GM23338 (cell line): Measurements from ENCODE around the gene IL21R. TPM values are rescaled to one million over a fixed set of nuclear protein-coding genes. Genes with fewer than 3 reads are reported as not detected.

Source experiments
- ATAC-seq: fragments of 200-7000 bp; cut with Tn5 transposase; 3 replicates; pipeline ENCODE4 v1.9.1; 2020
- DNase-seq: peaks from one replicate; pipeline ENCODE4 v3.0.0-alpha.2; 2015; ENCODE audit warnings: low spot score
- H2AFZ ChIP-seq: fragments of 200-600 bp; sonication (generic); 2 replicates; pipeline ENCODE4 v1.8.0; 2016; ENCODE audit warnings: antibody characterized with exemption, mild to moderate bottlenecking, moderate library complexity
- H3F3A ChIP-seq: fragments of 200-600 bp; sonication (generic); replicated peaks from 2 replicates; pipeline ENCODE4 v1.8.0; 2017; ENCODE audit warnings: antibody characterized with exemption, mixed run types, low read depth
- H3K27ac ChIP-seq: fragments of 200-600 bp; sonication (generic); 2 replicates; pipeline ENCODE4 v1.6.1; 2016; ENCODE audit warnings: low read depth
- H3K27me3 ChIP-seq: fragments of 200-600 bp; sonication (generic); 2 replicates; pipeline ENCODE4 v1.8.0; 2016; ENCODE audit warnings: mild to moderate bottlenecking, mixed run types, moderate library complexity; ENCODE audit not compliant: insufficient read depth
- H3K36me3 ChIP-seq: fragments of 200-600 bp; sonication (generic); 2 replicates; pipeline ENCODE4 v1.8.0; 2016; ENCODE audit warnings: mild to moderate bottlenecking; ENCODE audit not compliant: insufficient read depth
- H3K4me1 ChIP-seq: fragments of 200-600 bp; sonication (generic); 2 replicates; pipeline ENCODE4 v1.8.0; 2016; ENCODE audit warnings: mild to moderate bottlenecking, moderate library complexity; ENCODE audit not compliant: insufficient read depth
- H3K4me2 ChIP-seq: fragments of 200-600 bp; sonication (generic); 2 replicates; pipeline ENCODE4 v1.7.1; 2017; ENCODE audit warnings: mixed run types
- H3K4me3 ChIP-seq: fragments of 200-600 bp; sonication (generic); 2 replicates; pipeline ENCODE4 v1.6.1; 2016; ENCODE audit warnings: mixed run types
- H3K79me2 ChIP-seq: fragments of 200-600 bp; sonication (generic); replicated peaks from 2 replicates; pipeline ENCODE4 v1.8.0; 2017; ENCODE audit warnings: mild to moderate bottlenecking; ENCODE audit not compliant: insufficient read depth
- H3K9me2 ChIP-seq: fragments of 200-600 bp; sonication (generic); 2 replicates; pipeline ENCODE4 v1.8.0; 2017; ENCODE audit not compliant: insufficient read depth
- H4K20me1 ChIP-seq: fragments of 200-600 bp; sonication (generic); replicated peaks from 2 replicates; pipeline ENCODE4 v1.8.0; 2017; ENCODE audit warnings: mild to moderate bottlenecking; ENCODE audit not compliant: insufficient read depth
- H3K27ac Mint-ChIP-seq: 2 replicates; pipeline ENCODE4 v1.8.0; 2020; ENCODE audit warnings: inconsistent platforms, mild to moderate bottlenecking, moderate library complexity, mixed read lengths
- H3K27me3 Mint-ChIP-seq: 3 replicates; pipeline ENCODE4 v1.8.0; 2022; ENCODE audit warnings: low read depth, mild to moderate bottlenecking, moderate library complexity, mixed read lengths, inconsistent platforms; ENCODE audit not compliant: insufficient read depth, poor library complexity
- H3K36me3 Mint-ChIP-seq: 3 replicates; pipeline ENCODE4 v1.8.0; 2021; ENCODE audit warnings: low read depth, mild to moderate bottlenecking, inconsistent platforms, moderate library complexity, mixed read lengths
- H3K4me1 Mint-ChIP-seq: 3 replicates; pipeline ENCODE4 v1.8.0; 2020; ENCODE audit warnings: mild to moderate bottlenecking, inconsistent platforms, mixed read lengths
- H3K4me3 Mint-ChIP-seq: 3 replicates; pipeline ENCODE4 v1.8.0; 2021; ENCODE audit warnings: moderate library complexity, mild to moderate bottlenecking, inconsistent platforms, mixed read lengths
- H3K9me3 Mint-ChIP-seq: 3 replicates; pipeline ENCODE4 v1.8.0; 2020; ENCODE audit warnings: moderate library complexity, mild to moderate bottlenecking, inconsistent platforms, mixed read lengths
- CREB1 ChIP-seq: fragments of 250-450 bp; sonication (Bioruptor Pico); IDR thresholded peaks from 2 replicates; pipeline ENCODE4 v1.5.0; 2020; ENCODE audit warnings: low read depth, mild to moderate bottlenecking, moderate library complexity
- CTCF ChIP-seq, 2 experiments: fragments of 200-600 bp in 1 of 2; sonication (generic) in 1 of 2; conservative IDR thresholded peaks; 2 replicates each; pipeline versions ENCODE4 v1.5.1 to v1.6.1; 2016 to 2017; ENCODE audit warnings: antibody characterized with exemption in 2 of 2, low read depth in 2 of 2, mild to moderate bottlenecking in 2 of 2, moderate library complexity in 1 of 2
- ETS1 ChIP-seq: IDR thresholded peaks from 2 replicates; pipeline ENCODE4 v1.6.1; 2016; ENCODE audit warnings: antibody characterized with exemption
- EZH2 ChIP-seq: fragments of 200-600 bp; sonication (generic); IDR thresholded peaks from one replicate; pipeline ENCODE4 v1.8.0; 2017; ENCODE audit warnings: antibody characterized with exemption, mild to moderate bottlenecking, low read depth; ENCODE audit not compliant: unreplicated experiment
- EZH2phosphoT487 ChIP-seq: fragments of 200-600 bp; sonication (generic); IDR thresholded peaks from one replicate; pipeline ENCODE4 v1.8.1; 2018; ENCODE audit warnings: antibody characterized with exemption; ENCODE audit not compliant: unreplicated experiment
- JUNB ChIP-seq: IDR thresholded peaks from one replicate; pipeline ENCODE4 v1.6.1; 2016; ENCODE audit warnings: antibody characterized with exemption; ENCODE audit not compliant: unreplicated experiment
- NANOG ChIP-seq: IDR thresholded peaks from 2 replicates; pipeline ENCODE4 v1.6.1; 2016; ENCODE audit warnings: antibody characterized with exemption, borderline replicate concordance
- POLR2AphosphoS5 ChIP-seq: IDR thresholded peaks from 2 replicates; pipeline ENCODE4 v1.6.1; 2016; ENCODE audit warnings: antibody characterized with exemption, low read depth
- REST ChIP-seq: IDR thresholded peaks from one replicate; pipeline ENCODE4 v1.6.1; 2018; ENCODE audit warnings: antibody characterized with exemption; ENCODE audit not compliant: unreplicated experiment
- STAT1 ChIP-seq: IDR thresholded peaks from one replicate; pipeline ENCODE4 v1.6.1; 2016; ENCODE audit warnings: antibody characterized with exemption; ENCODE audit not compliant: unreplicated experiment
- ZNF331 ChIP-seq: fragments of 250-450 bp; sonication (Bioruptor Pico); IDR thresholded peaks from 2 replicates; pipeline ENCODE4 v1.5.0; 2020; ENCODE audit warnings: low read depth, mild to moderate bottlenecking, moderate library complexity
- polyA plus RNA-seq: library from polyadenylated mRNA; unstranded; fragments of >200 nt; fragmentation: Nextera tagmentation; extraction: Ambion mirVana; gene quantifications from 2 replicates; pipeline ENCODE4 v1.2.1, GENCODE V29; 2016
- total RNA-seq: library from RNA; depleted of rRNA; stranded (reverse); fragments of >200 nt; shearing (Covaris generic); gene quantifications from 2 replicates; pipeline ENCODE4 v1.2.3, GENCODE V29; 2014

The IL21R gene
- total and polyA plus RNA-seq, 2 experiments from 2014 or later = 0.42 to 2.6 TPM

- TF ChIP-seq REST (no peak), ETS1 (no peak), EZH2 (no peak), POLR2AphosphoS5 (no peak), STAT1 (no peak), JUNB (no peak), CREB1 (CRISPR knock-in tag) (no peak)
These were observed 38.2 kb upstream of the IL21R start (continued) for GRCh38 chr16:27363797-27364196.

GRCh38 chr16:27364493-27365141 is 37.4 kb upstream of the IL21R start:
- ATAC-seq = no peak
- no peaks in the 10 kb centered on the region for H3K9me2 ChIP-seq
- H3K27ac ChIP-seq = 0 out of 2 replicates have a peak overlapping the region, but pooled peaks have one; percentile 26
- no peaks in the 10 kb centered on the region for H3K27me3 ChIP-seq
- H3K4me3 Mint-ChIP-seq = no peak overlapping the region
- H3K36me3 Mint-ChIP-seq = peaks cover 17% of the 10 kb centered on the region
- no peaks in the 10 kb centered on the region for H3K27me3 Mint-ChIP-seq
- H3K36me3 ChIP-seq = no peaks in the 10 kb centered on the region
- H3K27ac Mint-ChIP-seq = no peak overlapping the region
- no peak overlapping the region for H2AFZ ChIP-seq
- no peaks in the 10 kb centered on the region for H3K4me1 ChIP-seq
- H4K20me1 ChIP-seq = no peaks in the 10 kb centered on the region
- H3K4me3 ChIP-seq = no peak overlapping the region
- DNase-seq = no peak
- H3K4me1 Mint-ChIP-seq = peaks cover 7% of the 10 kb centered on the region; the same call in 2 of the 3 replicates
- no peaks in the 10 kb centered on the region for H3F3A ChIP-seq
- no peaks in the 10 kb centered on the region for H3K79me2 ChIP-seq
- no peaks in the 10 kb centered on the region for H3K9me3 Mint-ChIP-seq
- H3K4me2 ChIP-seq = no peak overlapping the region
- no peak for TF ChIP-seq ETS1
- TF ChIP-seq NANOG = no peak
- TF ChIP-seq EZH2 = no peak
- no peak for TF ChIP-seq CREB1 (CRISPR knock-in tag)
- no peak for TF ChIP-seq ZNF331
- no peak for TF ChIP-seq JUNB
- no peak for TF ChIP-seq CTCF (conservative IDR thresholded peaks at IDR 0.05; ENCODE audit: low read depth in 2 of 2)
- no peak for TF ChIP-seq REST
- TF ChIP-seq EZH2phosphoT487 = no peak
